ENCODE measurements around the gene CCNH.

CCNH gene

GRCh38 chr5:87412630-87413342 is at the start of gene CCNH:
TSS of gene CCNH (minus strand) at chr5:87412930. CDS start at chr5:87412794, 136 bp downstream.
- DNase-seq = peak; percentile 94

DNA sequence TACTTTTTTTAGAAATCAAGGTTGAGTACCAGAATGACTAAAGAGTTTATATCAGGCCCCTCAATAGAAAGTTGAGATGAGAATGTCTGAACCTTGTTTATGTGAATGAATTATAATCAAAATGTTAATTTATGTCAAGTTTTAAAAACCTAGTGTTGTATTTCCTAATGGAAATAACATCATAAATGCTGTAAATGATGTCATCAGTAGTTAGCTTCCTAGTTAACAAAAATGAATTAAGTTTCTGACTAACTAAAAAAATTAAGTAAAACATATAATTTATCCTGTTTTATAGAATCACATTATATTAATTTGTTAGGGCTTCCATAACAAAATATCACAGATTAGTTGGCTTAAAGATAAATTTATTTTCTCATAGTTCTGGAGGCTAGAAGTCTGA is 45.0 kb upstream of the CCNH start:
- DNase-seq = no peak

DNA sequence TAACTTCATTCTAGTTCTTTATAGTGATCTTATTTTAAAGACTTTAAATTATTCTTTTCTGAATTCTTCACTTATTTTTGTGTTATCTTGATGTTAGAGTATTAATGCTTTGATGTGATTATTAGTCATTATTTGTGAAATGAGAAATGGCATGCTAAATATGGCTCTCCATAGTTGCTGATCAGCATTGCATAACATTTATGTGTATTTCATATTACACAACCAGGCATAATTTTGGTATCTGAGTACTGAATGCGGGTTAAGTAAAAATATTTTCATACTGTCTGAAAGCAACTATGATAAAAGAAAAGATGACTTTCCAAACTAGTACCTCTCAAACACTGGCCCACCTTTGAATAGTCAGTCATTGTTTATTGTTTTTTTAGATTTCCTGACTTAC is 41.1 kb upstream of the CCNH start:
- DNase-seq = no peak

DNA sequence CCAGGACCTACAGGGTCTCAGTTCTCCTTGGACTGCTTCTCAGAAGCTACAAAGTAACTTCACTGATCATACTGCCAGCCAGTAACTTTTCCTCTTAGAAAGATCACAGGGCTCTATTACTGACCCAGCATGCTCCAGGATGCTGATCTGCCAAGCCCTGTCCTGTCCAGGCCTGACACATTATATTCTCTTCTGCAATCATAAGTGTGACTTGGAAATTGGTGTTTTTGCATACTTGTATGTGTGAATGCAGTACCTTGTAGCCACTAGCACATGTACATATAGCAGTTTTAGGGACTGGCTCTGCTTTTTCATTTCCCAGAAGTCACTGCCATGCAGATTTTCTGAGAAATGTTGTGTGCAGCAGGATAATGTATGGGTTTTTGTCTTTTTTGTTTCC is 40.1 kb upstream of the CCNH start:
- DNase-seq = no peak

GRCh38 chr5:87442419-87442818 is 29.7 kb upstream of the CCNH start:
- no peak for DNase-seq

GRCh38 chr5:87438231-87438630 is 25.5 kb upstream of the CCNH start:
- no peak for DNase-seq

DNA sequence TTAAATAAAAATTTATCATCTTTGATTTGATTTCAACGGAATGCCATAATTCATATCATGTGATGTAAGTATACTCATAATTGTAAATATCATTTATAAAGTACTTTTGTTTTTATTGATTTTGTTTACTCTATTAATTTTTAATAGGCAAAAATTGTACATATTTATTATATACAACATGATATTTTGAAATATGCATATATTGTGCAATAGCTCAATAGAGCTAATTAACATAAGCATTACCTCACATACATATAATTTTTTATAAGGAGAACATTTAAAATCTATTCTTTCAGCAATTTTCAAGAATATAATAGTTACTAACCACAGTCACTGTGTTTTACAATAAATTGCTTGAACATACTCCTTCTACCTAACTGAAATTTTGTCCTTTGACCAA is 25.0 kb upstream of the CCNH start:
- DNase-seq = no peak

DNA sequence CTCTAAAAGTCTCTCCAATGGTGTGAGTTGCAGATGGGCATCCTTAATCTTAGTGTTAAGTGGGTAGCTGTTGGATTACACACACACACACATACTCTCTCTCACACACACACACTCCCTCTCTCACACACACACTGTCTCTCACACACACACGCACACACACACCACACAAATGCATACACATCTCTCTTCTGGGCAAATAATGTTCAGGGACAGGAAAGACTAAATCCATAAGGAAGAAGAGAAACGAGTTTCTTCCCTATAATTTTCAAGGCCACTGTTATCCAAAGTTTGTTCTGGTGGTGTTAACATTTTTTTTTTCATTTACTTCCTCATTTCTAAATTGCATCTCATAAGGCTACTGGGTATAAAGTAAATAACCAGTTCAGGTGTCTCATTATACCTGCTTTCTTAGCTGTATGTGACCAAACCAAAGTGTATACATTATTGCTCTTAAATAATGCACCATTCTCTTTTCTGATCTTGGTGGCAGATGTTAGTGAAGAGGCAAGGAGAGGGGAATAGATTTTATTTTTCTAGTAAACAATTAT is 22.5 kb upstream of the CCNH start:
- DNase-seq = no peak

DNA sequence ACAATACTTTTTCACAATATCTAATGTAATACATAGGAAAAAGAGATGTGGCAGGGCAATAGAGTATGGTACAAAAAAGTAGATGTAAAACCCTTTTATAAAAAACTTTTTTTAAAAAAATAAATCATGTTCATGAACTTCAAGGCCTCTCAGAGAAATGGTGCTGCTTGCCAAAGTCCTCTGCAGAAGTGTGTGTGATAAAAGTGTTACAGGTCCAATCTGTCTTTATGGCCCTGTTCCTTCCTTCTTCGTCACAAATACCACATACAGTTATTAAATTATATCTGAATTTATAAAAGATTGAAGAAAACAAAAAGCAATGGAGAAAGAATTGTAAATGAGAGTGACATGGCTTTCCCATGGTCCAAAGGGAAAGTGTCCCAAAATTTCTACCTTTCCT is 21.7 kb upstream of the CCNH start:
- DNase-seq = no peak

GRCh38 chr5:87433945-87434344 is 21.2 kb upstream of the CCNH start:
- DNase-seq = no peak

- no peak for DNase-seq
Measured at GRCh38 chr5:87432460-87432859, 19.7 kb upstream of the CCNH start.

DNA sequence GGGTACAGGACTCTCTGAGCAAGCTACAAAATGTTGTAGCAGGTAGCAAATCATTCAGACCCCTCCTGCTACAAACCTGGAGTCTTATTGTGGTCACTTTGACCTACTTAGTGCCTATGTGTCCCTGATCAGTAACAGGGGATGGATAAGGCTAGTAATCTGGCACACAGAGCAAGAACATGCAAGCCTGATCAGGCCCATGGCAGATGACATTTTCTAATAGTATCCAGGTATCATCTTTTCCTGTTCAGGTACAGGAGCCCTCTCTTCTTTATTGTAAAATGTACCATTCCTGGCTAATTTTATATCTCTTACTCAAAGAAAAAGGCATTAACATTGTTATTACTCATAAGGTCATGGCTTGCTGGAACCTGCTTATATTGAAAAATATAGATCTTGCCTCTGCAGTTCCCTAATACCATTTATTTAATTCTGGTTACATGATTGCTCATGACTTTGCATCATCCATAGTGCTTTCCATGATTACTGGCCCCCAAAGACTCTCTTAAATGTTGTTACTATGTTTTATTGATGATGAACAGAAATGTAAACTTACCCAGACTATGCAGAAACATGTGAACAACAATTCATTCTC is 18.2 kb upstream of the CCNH start:
- DNase-seq = no peak

GRCh38 chr5:87423755-87424154 is 11.0 kb upstream of the CCNH start:
- no peak for DNase-seq

- DNase-seq = no peak
Measured at GRCh38 chr5:87421307-87421706, 8.6 kb upstream of the CCNH start.

DNA sequence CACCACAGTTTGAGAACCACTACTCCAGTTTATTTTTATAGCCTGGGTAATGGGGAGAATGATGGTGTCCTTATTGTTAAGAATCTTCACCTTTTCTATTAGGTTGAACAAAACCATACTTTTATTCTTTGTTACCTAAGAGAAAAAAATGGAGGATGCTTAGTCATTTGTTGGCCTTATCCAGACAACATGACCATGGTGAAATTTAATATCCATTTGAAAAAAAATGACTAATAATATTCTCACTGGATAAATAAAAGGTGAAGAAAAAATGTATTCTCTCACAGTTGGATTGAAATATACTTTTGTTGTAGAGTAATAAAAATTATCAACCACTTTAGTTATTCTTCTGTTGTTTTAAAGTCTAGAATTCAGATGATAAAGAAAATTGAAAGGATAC is 5.8 kb upstream of the CCNH start:
- no peak for DNase-seq

DNA sequence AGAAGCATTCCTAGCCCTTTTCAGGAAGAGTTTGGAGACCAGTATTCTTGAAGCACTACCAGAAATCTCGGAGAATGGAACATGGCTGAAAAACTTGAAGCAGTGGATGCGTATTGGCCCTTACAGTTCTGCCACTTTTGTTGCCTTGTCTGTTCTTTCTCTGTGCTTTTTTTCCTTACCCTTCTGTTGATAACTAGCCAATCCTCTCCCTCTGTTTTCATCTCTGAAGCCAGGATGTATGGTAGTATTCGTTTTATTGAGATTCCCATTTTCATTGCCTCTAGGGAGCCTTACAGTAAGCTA is 564 bp upstream of the CCNH start:
- DNase-seq = no peak

- DNase-seq = peak; percentile 26
Measured at GRCh38 chr5:87411973-87412629, 629 bp downstream of the CCNH start.

- DNase-seq = no peak
Measured at GRCh38 chr5:87411586-87411972, 1.2 kb downstream of the CCNH start.

- no peak for DNase-seq
Measured at GRCh38 chr5:87410931-87411330, 1.8 kb downstream of the CCNH start.

GRCh38 chr5:87408204-87408603 is 4.5 kb downstream of the CCNH start:
- no peak for DNase-seq

DNA sequence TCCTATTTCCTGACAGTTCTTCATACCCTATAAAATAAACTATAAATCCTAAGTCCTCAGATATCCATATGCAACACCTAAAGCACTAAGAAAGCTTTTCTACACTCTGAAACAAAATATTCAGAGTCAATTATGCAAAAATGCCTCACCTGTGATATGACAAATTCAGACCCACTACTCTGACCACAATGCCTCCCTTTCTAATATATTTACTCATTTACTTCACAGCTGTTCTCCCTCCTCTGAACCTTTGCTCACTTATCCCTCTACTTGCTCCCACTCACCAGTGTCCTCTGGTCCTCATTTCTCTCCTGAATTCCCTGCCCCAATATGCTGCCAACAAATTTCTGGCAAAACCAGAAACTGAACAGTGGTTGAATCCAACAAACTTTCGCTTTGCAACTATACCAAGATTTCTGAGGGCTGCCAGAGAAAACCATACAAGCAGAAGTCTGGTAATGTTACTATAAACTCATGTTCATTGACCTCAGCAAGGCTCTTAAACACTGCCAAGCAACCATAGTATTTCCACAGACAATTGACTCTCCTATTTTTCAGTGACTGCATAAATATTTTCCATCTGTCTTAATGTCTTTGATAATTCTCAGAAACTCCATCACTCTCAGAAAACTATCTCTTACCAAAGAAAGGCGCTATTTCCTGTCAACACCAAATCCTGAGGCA is 7.1 kb downstream of the CCNH start:
- no peak for DNase-seq

- DNase-seq = no peak
Measured at GRCh38 chr5:87404359-87404758, 8.4 kb downstream of the CCNH start.

DNA sequence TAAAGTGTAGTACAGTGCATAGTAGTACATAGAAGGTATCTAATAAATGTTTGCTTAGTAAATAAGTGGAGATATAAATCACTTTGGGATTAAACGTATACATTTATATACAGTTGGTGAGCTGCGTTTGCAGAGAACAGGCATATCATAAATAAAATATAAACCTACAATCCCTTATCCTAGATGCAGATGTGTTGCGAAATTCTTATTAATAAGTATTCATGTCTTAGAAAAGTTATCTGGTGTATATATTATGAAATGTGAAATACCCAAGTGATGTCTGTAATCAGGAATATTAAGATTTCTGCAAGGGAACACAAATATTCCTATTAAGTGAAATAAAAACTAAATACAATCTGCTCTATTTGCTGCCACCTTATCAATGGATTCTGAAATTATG is 8.8 kb downstream of the CCNH start:
- DNase-seq = no peak

- DNase-seq = no peak
Measured at GRCh38 chr5:87403409-87403808, 9.3 kb downstream of the CCNH start.
